ENCODE data around the gene BAIAP3.
"Not testable (repeated sequence)": the region's sequence is repeated elsewhere in the genome, so short reads cannot be mapped to it uniquely, and the experiment has no call there.

Gene BAIAP3
- long read RNA-seq, donor 1 = 0 reads
- long read RNA-seq, donor 2 = 0 reads
- long read RNA-seq, donor 3 = 0 reads
- long read RNA-seq, donor 4 = 0 reads
- long read RNA-seq, donor 5 = 0 reads
- long read RNA-seq, donor 6, partial matches to known transcripts = 14 of 68 reads
- long read RNA-seq, donor 6, other reads (novel, unspliced or antisense) = 54 of 68 reads
- long read RNA-seq, donor 7 = 0 reads
- long read RNA-seq, donor 8 = 0 reads

GRCh38 chr16:1333149-1333812 lies at the start of gene BAIAP3:
BAIAP3 (plus strand) TSS chr16:1333645; CDS start chr16:1338550, 4,905 bp downstream.
- no peak for DNase-seq

- DNase-seq = no peak
Measured at GRCh38 chr16:1283996-1284616, 49.3 kb upstream of the BAIAP3 start.

- no peak for DNase-seq
Measured at GRCh38 chr16:1285669-1286512, 47.6 kb upstream of the BAIAP3 start.

- DNase-seq = no peak
Measured at GRCh38 chr16:1286513-1287094, 46.8 kb upstream of the BAIAP3 start.

GRCh38 chr16:1287982-1288670 lies 45.3 kb upstream of the BAIAP3 start:
- DNase-seq = no peak

GRCh38 chr16:1288813-1289476 lies 44.5 kb upstream of the BAIAP3 start:
- no peak for DNase-seq

- DNase-seq = no peak
Measured at GRCh38 chr16:1289477-1289866, 44.0 kb upstream of the BAIAP3 start.

- DNase-seq = no peak
Measured at GRCh38 chr16:1290063-1290501, 43.4 kb upstream of the BAIAP3 start.

- DNase-seq = no peak
Measured at GRCh38 chr16:1290860-1291575, 42.4 kb upstream of the BAIAP3 start.

- DNase-seq = no peak
Measured at GRCh38 chr16:1291576-1291974, 41.9 kb upstream of the BAIAP3 start.

- DNase-seq = not testable (repeated sequence)
Measured at GRCh38 chr16:1292208-1292607, 41.2 kb upstream of the BAIAP3 start.

GRCh38 chr16:1292808-1293207 lies 40.6 kb upstream of the BAIAP3 start:
- not testable (repeated sequence) for DNase-seq

- DNase-seq = no peak
Measured at GRCh38 chr16:1293921-1294656, 39.4 kb upstream of the BAIAP3 start.

- DNase-seq = no peak
Measured at GRCh38 chr16:1295465-1295864, 38.0 kb upstream of the BAIAP3 start.

GRCh38 chr16:1296688-1297017 lies 36.8 kb upstream of the BAIAP3 start:
- DNase-seq = not testable (repeated sequence)

GRCh38 chr16:1297018-1297696 lies 36.3 kb upstream of the BAIAP3 start:
- DNase-seq = no peak

- no peak for DNase-seq
Measured at GRCh38 chr16:1298406-1298805, 35.0 kb upstream of the BAIAP3 start.

GRCh38 chr16:1299012-1299867 lies 34.2 kb upstream of the BAIAP3 start:
- DNase-seq = no peak

All from right kidney (tissue), 9 donors.